NOMO-1 treated with DMSO at 0.1 percent for 48 hours (cell line): Measurements from ENCODE around the gene PDGFA.

ENCODE experiments used
- DNase-seq: peaks from one replicate; lab custom pipeline; 2025; ENCODE audit not compliant: unreplicated experiment; lab: John Stamatoyannopoulos, UW

Gene PDGFA

DNA sequence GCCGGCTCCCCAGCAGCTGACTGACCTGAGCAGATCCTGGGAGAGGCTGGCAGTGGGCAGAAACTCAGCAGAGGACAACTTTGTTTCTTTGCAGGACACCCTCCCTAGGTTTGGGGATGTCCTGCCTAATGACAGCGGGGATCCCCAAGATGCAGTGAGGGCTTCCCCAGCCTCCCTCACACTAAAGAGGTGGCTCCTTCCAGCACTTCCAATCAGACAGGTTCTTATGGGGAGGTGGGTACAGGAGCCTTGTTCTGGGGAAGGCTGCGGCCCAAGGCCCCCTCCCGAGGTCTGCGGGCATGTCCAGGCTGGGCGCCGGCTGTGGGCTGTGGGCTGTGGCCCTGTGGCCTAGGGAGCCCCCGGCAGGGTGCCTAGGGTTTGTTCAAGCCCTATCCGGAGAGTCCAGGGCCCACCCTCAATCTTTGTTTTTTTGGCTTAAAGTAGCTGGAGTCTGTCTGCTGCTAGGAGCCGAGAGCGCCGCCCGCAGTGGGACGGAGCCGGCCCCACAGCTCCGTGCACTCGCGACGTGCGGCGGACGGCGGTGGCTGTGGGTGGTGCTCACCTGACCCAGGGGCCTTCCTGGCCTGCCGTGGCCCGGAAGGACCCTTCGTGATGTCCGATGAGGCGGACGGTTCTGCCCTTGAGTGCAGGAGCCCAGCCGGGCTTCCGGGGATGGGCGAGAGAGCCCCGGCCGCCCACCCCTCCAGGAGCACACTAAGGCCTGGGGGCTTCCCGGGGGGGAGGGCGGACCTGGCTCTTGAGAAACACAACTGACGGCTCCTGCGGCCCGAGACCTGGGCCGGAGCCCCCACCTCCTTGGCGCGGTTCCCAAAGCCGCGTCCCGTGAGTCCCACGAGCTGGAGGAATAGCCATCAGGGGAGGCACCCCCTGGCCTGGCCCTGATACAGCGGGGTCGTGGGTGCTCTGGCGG, 57.2 kb downstream of the PDGFA start:
- DNase-seq: no peak

DNA sequence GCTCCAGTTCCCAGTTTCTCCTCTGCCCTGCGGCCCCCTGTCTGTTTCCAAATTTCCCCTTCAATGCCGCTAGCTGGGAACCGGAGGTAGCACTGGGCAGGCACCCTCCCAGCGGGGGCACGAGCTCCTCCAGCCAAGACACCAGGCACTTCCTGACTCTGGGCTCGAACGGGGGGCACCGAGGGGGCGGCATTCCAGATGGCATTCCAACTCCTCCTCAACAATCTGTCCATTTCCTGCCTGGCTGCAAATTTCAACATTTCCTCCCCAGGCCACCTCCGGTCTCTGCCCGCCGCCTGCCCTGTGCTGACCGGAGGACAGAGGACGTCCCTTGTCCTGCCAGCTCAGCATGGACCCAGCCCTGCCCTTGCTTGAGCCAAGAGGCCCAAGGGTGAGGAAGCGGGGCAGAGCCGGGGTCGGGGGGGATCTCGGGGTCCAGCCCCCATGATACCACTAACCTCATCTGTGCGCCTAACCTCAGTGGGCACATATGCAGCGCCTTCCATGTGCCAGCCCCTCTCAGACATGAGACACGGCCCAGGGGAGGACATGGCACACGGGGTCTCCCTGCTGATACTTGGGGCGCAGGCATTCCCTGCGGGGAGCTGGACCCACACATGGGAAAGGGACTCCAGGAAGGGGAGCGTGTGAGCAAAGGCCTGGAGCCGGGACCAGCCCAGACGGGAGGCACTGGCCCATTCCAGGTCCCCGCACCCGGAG, 58.0 kb downstream of the PDGFA start:
- DNase-seq: no peak

DNA sequence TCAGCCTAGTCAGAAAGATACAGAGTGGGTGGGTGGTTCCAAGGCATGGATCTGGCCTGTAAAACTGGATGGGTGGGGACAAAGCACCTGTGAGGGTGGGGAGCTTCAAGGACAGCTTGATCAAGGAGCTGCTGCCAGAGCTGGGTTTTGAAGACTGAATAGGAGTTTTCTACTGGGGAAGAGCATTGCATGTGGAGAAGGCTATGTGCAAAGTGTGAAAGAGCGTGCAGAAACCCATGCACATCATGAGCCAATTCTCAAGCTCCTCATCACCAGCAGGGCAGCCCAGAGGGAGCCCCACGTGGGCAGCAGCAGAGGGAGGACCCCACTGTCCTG, 58.6 kb downstream of the PDGFA start:
- no peak for DNase-seq

DNA sequence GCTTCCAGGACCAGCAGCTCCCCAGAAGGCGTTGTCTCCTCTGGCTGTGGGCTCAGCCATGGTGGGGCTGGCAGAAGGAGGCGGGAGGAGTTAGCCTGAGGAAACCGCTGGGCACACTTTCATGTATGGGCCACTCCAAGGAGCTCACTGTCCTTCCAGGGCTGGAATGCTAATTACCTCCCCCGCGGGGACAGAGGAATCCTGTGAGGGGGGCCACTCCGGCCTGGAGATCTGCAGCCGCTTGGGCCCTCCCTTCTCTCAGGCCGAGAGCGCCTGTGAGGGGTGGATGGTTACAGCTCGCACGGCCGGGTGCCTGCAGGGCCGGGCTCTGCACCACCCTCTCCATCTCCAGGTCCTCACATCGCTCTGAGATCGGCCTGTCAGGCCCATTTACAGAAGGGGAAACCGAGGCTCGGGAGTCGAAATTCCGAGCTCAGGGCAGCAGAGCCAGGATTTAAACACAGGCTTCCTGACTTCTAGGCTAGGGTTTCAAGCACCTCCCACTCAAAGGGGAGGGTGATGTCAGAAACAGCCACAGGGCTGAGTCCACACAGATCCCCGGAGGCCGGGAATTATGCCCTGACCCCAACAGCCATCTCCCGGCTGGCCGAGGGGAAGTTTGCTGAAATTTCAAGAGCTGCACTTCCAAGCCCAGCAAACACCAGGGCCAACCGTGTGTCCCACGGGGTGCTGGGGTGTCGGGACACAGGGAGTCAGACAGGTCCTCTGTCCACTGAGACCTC, 59.1 kb downstream of the PDGFA start:
- no peak for DNase-seq

DNA sequence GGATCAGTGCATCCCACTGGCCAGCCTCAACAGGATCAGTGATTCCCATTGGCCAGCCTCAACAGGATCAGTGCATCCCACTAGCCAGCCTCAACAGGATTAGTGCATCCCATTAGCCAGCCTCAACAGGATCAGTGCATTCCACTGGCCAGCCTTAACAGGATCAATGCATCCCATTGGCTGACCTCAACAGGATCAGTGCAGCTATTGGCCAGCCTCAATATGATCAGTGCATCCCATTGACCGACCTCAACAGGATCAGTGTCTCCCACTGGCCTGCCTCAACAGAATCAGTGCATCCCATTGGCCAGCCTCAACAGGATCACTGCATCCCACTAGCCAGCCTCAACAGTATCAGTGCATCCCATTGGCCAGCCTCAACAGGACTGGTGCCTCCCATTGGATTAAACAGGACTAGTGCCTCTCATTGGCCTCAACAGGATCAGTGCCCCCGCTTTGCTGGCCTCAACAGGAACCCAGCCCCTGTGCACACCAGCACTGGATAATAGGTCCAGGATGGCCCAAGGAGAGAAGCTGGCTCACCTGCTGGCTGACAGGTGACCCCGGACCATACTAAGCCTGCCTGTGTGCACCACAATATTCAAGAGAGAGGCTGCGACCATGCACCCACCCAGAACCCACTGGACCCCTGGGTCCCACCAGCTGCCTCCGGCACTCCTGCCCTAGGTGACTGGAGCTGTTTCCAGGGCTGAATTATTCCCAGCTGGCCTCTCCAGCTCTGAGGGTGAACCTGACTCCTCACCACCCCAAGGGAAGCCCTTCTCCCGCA, 59.9 kb downstream of the PDGFA start:
- no peak for DNase-seq

DNA sequence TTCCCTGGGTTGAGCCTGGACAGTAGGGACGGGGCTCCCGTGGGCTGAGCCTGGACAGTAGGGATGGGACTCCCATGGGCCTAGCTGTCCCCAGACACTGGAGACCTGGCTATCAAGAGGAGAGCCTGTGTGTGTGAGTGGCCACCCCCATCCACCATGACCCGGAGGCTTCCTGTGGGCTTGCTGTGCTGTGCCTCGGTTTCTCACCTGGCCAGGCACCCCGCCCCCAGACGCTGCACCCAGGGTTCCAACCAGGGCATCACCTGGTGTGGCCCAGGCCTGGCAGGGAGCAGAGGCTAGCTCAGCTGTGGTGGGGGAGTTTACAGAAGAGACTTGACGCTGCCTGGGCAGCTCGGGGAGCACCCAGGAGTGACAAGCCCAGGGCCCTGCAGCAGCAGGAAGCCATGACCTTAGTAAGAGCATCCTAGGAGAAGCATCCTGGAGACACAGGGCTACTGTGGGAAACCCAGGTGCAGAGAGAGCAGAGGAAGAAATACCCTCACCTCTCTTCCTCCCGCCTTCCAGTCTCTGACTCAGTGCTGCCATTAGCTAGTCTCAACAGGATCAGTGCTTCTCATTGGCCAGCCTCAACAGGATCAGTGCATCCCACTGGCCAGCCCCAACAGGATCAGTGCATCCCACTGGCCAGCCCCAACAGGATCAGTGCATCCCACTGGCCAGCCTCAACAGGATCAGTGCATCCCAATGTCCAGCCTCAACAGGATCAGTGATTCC, 61.0 kb downstream of the PDGFA start:
- no peak for DNase-seq

DNA sequence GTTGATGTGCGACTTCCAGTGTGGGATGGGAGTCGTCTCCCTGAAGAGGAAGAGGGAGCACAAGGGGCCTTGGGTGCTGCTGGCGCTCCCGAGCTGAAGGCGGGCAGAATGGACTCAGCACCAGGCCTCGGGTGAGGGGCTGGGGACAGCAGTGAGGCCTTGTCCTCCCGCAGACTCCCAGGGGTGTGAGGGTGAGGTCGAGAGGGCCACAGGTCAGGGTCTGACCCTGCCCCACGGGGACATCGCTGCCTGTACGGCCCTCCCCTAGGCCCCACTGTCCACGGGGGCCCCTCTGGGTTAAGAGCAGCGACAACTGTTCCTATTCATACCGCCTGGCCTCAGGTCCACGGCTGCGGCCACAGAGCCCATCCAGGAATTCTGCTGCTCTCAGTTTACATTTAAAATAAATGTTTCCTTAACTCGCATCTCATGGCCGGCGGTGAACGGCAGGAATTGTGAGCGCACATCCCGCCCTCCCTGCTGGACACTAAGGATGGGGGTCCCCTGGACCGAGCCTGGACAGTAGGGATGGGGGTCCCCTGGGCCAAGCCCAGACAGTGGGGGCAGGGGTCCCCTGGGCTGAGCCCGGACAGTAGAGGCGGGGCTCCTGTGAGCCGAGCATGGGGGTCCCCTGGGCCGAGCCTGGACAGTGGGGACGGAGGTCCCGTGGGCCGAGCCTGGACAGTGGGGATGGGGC, 61.7 kb downstream of the PDGFA start:
- no peak for DNase-seq

DNA sequence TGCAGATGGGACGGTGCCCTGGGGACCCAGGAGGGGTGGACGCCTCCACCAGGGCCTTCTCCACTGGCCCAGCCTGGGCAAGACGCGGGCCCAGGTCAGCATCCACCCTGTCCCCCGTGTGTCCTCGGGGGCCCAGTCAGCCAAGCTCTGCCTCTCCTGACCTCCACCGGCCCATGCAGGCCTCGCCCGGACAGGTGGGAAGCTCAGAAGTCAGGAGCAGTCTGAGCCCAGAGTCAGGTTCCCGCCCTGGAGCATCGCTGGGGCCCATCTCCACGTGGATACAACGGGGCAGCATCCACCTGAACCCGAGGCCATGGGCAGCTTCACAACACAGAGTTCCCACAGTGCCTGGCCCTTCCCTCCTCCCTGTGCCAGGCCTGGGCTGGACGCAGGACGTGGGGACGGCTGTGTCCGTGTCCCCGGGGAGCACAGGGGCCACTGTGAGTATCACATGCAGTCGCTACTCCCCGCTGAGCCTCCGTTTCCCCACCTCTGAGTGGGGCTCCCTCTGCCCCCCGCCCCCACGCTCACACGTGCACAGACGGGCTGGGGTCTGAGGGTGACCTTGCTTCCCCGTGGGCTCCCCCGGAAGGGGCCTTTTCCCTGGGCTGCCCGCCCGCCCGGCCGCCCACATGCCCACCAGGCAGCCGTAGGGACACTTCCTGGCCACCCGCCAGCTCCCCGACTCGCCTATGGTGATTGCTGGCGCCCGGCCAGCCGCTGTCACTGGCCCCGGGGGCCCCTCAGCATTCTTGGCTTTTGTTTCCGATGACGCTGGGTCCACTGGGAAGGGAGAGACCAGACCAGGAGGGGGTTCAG, 64.3 kb downstream of the PDGFA start:
- no peak for DNase-seq

DNA sequence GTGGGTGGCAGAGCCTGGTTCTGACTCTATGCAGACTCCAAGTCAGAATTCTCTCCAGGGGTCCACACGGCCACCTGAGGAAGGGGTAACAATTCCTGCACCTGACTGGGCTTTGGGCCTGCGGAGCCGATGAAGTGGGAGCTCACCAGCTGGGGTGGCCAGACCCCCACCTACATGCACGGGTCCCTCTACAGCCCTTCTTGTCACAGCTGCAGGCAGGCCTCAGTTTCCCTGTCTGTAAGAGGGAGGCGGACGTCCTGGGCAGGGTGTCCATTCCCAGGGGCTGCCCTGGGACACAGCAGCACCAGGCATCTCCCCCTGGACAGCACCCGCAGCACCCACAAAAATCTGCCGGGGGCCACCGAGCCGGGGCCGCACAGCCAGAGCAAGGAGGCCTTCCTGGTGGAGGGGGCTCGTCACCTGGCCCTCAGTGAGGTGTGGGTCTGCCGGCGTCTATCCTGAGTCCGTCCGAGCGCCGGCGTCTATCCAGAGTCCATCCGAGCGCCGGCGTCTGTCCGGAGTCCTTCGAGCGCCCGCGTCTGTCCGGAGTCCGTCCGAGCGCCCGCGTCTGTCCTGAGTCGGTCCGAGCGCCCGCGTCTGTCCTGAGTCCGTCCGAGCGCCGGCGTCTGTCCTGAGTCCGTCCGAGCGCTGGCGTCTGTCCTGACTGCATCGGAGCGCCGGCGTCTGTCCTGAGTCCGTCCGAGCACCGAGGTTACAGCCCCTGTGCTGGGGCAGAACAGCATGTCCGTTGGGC, 65.1 kb downstream of the PDGFA start:
- no peak for DNase-seq

DNA sequence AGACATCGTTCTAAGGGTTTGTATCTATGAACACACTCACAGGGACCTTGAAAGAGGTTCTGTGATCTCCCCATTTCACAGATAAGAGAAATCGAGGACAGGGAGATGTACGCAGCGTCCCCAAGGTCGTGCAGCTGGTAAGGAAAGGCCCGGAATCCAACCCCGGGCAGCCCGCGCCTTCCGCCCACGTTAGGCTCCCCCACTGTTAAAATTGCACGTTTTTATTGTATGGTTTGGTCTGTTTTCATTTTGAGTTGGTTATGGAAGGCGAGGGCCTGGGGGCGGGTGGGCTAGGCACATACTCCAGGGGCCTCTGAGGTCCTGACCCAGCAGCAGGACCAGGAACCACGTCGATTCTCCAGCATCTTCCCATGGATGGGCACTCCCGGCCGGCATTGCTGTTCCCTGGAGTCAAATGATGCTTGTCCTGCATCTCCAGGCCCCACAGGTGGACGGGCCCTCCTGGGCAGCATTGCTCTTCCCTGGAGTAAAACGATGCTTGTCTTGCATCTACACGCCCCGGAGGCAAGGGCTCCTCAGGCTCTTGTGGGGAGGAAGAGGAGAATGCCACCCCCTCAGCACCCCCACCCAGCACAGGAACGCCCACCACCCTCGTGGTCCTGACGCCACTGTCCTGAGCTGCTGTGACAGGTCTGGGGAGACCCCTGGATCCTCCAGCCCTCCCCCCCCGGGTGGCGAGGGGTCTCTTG, 65.9 kb downstream of the PDGFA start:
- DNase-seq: no peak

DNA sequence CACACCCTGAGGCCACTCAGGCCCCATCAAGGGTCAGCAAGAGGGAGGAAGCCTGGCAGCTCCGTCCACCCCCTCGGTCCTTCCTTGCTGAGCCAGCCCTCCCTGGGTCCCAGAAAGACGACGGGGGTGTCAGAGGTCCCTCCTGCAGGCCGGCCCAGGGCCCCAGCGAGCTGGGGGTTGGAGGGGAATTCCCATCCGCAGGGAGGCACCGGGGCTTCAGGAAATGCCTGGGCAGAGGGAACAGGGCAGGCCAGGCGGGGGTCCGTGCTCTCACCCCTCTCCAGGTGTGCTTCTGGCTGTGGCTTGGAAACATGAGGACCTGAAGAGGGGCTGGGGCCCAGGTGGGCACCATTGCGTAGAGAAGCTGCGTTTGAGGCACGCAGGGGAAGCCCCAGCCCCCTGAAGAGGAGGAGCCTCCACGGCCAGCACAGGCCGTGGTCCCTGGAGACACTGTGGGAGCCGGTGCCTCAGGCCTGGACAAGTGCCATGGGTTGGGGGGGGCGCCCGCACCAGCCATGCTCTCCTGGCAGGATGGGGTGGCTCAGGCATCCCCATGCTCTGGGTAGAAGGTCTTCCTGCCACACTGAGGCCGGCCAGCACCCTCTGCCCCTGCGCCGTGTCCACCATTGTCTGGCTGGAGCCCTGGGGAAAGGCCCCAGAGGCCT, 66.7 kb downstream of the PDGFA start:
- no peak for DNase-seq

DNA sequence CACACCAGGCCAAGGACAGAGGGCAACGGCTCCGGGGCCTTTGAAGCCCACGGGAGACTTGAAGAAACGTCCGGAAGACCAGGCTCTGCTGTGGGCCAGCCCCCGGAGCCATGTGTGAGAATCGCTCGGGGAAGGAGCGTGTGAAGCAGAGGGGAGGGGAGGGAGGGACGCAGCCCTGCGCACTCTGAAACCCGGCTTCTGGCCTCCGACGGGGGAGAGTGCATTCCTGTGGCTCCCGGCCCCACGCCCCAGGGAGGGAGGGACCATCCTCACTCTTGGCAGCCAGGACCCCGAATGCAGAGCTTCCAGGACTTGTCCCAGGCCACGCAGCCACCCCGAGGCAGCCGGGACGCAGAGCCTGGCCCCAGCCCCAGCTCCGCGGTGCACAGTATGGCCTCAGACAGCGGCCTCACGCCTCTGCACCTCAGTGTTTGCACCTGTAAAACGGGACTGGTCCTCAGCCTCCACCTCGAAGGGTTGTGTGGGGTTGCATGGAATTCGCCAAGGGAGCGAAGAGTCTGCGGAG, 67.4 kb downstream of the PDGFA start:
- no peak for DNase-seq

DNA sequence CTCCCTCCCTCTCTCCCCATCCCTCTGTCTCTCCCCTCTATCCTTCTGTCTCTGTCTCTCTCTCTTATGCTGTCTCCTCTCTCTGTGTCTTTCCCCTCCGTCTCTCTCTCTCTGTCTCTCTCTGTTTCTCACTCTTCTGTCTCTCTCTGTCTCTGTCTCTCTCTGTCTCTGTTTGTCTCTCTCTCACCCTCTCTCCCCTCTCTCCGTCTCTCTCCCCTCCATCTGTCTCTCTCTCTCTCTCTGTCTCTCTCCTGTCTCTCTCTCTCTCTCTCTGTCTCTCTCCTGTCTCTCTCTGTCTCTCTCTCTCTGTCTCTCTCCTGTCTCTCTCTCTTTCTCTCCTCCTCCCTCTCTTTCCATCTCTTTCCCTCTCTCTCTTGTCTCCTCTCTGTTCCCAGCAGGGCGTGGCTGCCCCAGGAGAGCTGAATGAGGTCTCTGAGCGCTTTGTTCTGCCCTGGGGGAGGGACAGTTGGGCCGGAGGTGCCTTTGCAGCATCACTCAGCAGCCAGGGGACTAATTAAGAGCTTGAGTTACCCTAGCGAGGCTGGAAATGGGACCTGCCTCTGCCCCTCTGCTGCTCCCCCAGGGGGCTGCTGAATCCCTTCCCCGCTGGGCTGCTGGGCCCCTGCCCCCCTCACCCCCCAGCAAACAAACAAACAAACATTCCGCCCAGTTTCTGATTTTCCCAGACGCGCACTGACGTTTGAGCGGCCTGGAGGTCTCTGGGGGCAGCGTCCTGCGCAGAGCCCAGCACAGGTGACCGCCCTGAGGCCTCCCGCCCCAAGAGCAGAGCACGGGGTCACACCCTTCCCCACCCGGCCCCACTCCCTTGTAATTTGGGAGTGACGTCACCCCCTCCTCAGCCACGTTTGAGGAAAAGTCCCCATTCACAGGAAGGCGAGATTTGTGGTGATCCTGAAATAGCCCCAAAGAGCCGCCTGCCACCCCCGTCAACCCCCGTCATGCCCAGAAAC, 68.1 kb downstream of the PDGFA start:
- DNase-seq: no peak

DNA sequence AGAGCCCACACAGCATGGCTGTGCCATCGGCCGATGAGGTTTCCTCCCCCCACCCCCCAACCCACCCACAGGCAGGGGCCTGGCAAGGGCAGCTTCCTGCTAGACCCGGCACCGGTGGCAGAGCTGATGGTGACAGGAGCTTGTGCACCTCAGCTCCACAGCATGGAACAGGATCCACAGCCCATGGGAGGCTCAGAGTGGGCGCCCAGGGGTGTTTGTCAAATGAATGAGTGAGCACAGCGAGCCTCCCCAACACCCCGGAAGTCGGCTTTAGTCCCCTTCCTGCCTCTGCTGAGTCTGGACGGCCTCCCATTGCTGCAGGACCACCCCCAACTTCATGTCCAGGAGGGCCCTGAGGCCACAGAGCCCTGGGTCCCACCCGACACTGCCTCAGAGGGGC, 68.9 kb downstream of the PDGFA start:
- no peak for DNase-seq

DNA sequence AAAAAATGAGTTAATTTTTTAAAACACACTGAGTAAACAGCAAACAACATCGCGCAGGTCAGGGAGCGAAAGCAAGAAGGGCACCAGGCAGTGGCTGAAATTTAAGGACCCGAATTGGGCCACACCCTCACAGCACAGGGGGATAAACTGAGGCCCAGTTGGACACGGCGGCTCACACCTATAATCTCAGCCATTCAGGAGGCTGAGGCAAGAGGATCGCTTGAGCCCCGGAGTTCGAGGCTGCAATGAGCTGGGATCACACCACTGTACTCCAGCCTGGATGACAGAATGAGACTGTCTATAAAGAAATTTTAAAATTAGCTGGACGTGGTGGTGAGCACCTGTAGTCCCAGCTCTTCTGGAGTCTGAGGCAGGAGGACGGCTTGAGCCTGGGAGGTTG, 69.6 kb downstream of the PDGFA start:
- DNase-seq: no peak
